EH (cell line): ENCODE data around the gene SPTY2D1.

ENCODE experiments used
- DNase-seq: peaks from one replicate; pipeline ENCODE4 v3.0.0-alpha.2; 2015; ENCODE audit warnings: low read depth

The SPTY2D1 gene

GRCh38 chr11:18564149-18564548 lies 70.0 kb downstream of the SPTY2D1 start:
- DNase-seq: no peak

GRCh38 chr11:18563090-18563730 lies 70.9 kb downstream of the SPTY2D1 start:
- peak; percentile 30 for DNase-seq
